ENCODE results near the gene PROZ. TPM values are rescaled to one million over a fixed set of nuclear protein-coding genes. Genes with fewer than 3 reads are reported as not detected.

Gene PROZ
- total and polyA plus RNA-seq, 2 of the 13 experiments (the other 11 are each of a cell fraction or from before 2014, with no cell fraction given): 5.6 to 22.5 TPM

DNA sequence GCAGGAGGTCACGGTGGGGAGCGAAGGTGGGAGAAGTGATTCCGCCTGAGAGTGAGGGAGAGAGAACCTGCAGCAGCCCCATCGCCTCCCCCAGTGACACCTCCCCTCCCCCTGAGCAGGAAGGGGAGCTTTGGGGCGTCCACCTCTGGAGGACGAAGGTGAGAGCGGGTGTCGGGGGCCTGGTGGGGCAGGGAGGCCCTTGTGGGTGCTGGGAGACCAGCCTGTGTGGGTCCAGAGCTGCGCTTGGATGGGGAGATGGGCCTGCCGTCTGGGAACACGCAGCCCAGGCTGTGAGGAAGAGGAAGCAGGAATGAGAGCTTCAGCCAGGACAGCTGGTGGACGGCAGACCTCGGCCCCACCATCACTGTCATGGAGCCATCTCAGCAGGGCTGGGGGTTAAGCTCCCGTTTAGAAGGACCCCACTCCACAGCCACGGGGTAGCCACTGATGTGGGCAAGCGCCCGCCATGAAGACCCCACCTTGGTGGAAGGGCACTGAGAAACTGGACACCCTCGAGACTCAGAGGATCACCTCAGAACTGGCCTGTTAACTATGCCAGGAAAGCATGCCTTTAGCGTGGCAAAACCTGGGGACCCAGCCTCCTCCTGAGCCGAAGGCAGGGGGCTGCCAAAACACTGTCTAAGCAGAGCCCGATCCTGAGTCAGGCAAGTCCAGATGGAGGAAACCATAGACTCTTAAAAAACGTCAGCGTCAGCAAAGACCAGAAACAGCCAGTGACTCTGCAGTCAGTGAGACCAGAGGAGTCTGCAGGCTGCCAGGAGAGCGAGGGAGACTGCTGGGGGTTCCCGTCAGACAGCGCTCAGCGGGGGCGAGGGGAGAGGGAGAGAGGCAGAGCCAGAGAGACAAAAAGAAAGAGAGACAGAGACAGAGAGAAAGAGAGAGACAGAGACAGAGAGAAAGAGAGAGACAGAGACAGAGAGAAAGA is 6.4 kb upstream of the PROZ start (continued):
- TF ChIP-seq, protein P1, sequence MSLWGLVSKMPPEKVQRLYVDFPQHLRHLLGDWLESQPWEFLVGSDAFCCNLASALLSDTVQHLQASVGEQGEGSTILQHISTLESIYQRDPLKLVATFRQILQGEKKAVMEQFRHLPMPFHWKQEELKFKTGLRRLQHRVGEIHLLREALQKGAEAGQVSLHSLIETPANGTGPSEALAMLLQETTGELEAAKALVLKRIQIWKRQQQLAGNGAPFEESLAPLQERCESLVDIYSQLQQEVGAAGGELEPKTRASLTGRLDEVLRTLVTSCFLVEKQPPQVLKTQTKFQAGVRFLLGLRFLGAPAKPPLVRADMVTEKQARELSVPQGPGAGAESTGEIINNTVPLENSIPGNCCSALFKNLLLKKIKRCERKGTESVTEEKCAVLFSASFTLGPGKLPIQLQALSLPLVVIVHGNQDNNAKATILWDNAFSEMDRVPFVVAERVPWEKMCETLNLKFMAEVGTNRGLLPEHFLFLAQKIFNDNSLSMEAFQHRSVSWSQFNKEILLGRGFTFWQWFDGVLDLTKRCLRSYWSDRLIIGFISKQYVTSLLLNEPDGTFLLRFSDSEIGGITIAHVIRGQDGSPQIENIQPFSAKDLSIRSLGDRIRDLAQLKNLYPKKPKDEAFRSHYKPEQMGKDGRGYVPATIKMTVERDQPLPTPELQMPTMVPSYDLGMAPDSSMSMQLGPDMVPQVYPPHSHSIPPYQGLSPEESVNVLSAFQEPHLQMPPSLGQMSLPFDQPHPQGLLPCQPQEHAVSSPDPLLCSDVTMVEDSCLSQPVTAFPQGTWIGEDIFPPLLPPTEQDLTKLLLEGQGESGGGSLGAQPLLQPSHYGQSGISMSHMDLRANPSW (CRISPR knock-in tag; IDR thresholded peaks at IDR 0.05; ENCODE audit: borderline replicate concordance): no peak
- TF ChIP-seq CEBPG (CRISPR knock-in tag; IDR thresholded peaks at IDR 0.05): no peak
- TF ChIP-seq STAT5B (CRISPR knock-in tag; IDR thresholded peaks at IDR 0.05): no peak
- TF ChIP-seq, protein P2, sequence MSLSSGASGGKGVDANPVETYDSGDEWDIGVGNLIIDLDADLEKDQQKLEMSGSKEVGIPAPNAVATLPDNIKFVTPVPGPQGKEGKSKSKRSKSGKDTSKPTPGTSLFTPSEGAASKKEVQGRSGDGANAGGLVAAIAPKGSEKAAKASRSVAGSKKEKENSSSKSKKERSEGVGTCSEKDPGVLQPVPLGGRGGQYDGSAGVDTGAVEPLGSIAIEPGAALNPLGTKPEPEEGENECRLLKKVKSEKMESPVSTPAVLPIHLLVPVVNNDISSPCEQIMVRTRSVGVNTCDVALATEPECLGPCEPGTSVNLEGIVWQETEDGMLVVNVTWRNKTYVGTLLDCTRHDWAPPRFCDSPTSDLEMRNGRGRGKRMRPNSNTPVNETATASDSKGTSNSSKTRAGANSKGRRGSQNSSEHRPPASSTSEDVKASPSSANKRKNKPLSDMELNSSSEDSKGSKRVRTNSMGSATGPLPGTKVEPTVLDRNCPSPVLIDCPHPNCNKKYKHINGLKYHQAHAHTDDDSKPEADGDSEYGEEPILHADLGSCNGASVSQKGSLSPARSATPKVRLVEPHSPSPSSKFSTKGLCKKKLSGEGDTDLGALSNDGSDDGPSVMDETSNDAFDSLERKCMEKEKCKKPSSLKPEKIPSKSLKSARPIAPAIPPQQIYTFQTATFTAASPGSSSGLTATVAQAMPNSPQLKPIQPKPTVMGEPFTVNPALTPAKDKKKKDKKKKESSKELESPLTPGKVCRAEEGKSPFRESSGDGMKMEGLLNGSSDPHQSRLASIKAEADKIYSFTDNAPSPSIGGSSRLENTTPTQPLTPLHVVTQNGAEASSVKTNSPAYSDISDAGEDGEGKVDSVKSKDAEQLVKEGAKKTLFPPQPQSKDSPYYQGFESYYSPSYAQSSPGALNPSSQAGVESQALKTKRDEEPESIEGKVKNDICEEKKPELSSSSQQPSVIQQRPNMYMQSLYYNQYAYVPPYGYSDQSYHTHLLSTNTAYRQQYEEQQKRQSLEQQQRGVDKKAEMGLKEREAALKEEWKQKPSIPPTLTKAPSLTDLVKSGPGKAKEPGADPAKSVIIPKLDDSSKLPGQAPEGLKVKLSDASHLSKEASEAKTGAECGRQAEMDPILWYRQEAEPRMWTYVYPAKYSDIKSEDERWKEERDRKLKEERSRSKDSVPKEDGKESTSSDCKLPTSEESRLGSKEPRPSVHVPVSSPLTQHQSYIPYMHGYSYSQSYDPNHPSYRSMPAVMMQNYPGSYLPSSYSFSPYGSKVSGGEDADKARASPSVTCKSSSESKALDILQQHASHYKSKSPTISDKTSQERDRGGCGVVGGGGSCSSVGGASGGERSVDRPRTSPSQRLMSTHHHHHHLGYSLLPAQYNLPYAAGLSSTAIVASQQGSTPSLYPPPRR (CRISPR knock-in tag; IDR thresholded peaks at IDR 0.05; ENCODE audit: borderline replicate concordance): no peak
- no peak for TF ChIP-seq ZNF629 (CRISPR knock-in tag; conservative IDR thresholded peaks at IDR 0.05)
- TF ChIP-seq, protein P3, sequence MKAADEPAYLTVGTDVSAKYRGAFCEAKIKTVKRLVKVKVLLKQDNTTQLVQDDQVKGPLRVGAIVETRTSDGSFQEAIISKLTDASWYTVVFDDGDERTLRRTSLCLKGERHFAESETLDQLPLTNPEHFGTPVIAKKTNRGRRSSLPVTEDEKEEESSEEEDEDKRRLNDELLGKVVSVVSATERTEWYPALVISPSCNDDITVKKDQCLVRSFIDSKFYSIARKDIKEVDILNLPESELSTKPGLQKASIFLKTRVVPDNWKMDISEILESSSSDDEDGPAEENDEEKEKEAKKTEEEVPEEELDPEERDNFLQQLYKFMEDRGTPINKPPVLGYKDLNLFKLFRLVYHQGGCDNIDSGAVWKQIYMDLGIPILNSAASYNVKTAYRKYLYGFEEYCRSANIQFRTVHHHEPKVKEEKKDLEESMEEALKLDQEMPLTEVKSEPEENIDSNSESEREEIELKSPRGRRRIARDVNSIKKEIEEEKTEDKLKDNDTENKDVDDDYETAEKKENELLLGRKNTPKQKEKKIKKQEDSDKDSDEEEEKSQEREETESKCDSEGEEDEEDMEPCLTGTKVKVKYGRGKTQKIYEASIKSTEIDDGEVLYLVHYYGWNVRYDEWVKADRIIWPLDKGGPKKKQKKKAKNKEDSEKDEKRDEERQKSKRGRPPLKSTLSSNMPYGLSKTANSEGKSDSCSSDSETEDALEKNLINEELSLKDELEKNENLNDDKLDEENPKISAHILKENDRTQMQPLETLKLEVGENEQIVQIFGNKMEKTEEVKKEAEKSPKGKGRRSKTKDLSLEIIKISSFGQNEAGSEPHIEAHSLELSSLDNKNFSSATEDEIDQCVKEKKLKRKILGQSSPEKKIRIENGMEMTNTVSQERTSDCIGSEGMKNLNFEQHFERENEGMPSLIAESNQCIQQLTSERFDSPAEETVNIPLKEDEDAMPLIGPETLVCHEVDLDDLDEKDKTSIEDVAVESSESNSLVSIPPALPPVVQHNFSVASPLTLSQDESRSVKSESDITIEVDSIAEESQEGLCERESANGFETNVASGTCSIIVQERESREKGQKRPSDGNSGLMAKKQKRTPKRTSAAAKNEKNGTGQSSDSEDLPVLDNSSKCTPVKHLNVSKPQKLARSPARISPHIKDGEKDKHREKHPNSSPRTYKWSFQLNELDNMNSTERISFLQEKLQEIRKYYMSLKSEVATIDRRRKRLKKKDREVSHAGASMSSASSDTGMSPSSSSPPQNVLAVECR (CRISPR knock-in tag; IDR thresholded peaks at IDR 0.05; ENCODE audit: borderline replicate concordance): no peak
- TF ChIP-seq HCFC1 (IDR thresholded peaks at IDR 0.05; ENCODE audit: low read depth, low read length): no peak
- TF ChIP-seq SMC3 (IDR thresholded peaks at IDR 0.05; ENCODE audit: low read length): no peak
- TF ChIP-seq ZBTB38 (CRISPR knock-in tag; IDR thresholded peaks at IDR 0.05): peak; percentile 83
- no peak for TF ChIP-seq ZNF24 (IDR thresholded peaks at IDR 0.05)
- 0 out of 2 replicates have a peak, but pooled peaks have one; percentile 20 for TF ChIP-seq MTA1 (CRISPR knock-in tag; IDR thresholded peaks at IDR 0.05; ENCODE audit: borderline replicate concordance)
- no peak for TF ChIP-seq E2F1 (CRISPR knock-in tag; IDR thresholded peaks at IDR 0.05)
- no peak for TF ChIP-seq ZBTB2 (CRISPR knock-in tag; IDR thresholded peaks at IDR 0.05; ENCODE audit: low read depth)

Data from HepG2 (cell line).